GM13976 (cell line): ENCODE measurements around the gene VOPP1.

Source experiments
- DNase-seq: peaks from one replicate; pipeline ENCODE4 v3.0.0; 2012; ENCODE audit warnings: low spot score
- in situ Hi-C: fragments of 300-500 bp; cut with MboI; formaldehyde crosslinking; loops from one replicate; pipeline ENCODE4 v1.12.0; 2022; ENCODE audit warnings: low sequenced_read_pairs, mixed read lengths, inconsistent platforms; ENCODE audit not compliant: unreplicated experiment
- TF ChIP-seq, protein P1 (sequence below): IDR thresholded peaks from 2 replicates; pipeline ENCODE4 v1.5.1; 2012; ENCODE audit warnings: borderline replicate concordance, mild to moderate bottlenecking; ENCODE audit not compliant: insufficient read depth; ENCODE audit errors: extremely low read depth, missing control alignments, control extremely low read depth

The VOPP1 gene

DNA sequence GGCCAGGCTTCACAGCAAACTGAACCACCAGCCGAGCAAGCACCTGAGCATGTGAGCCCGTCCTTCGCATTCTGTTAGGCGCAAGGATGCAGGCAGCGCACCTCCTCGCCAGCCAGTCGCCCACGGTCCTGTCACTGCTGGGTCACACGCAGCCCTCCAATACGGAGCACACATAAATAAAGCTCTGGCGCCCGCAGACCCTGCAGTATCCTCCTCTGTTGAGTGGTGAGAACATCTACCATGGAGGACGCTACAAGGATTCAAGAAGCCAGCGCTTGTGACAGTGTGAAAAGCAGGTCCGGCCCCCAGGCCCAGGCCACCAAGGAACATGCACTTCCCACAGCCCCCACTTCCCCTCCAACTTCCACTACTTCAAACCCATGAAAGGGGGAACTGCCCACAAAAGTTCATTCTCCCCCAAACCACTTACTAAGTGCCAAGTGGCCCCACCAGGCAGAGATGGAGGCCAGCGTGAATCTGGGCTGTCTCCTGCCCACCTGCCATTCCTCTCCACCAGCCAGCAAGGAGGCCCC lies 34.8 kb downstream of the VOPP1 start:
- in situ Hi-C loops: loop anchor here (25.0 kb wide), 1 partner anchor 250 kb away; no protein-coding TSS in a partner anchor
- DNase-seq: no peak
- TF ChIP-seq, protein P1, sequence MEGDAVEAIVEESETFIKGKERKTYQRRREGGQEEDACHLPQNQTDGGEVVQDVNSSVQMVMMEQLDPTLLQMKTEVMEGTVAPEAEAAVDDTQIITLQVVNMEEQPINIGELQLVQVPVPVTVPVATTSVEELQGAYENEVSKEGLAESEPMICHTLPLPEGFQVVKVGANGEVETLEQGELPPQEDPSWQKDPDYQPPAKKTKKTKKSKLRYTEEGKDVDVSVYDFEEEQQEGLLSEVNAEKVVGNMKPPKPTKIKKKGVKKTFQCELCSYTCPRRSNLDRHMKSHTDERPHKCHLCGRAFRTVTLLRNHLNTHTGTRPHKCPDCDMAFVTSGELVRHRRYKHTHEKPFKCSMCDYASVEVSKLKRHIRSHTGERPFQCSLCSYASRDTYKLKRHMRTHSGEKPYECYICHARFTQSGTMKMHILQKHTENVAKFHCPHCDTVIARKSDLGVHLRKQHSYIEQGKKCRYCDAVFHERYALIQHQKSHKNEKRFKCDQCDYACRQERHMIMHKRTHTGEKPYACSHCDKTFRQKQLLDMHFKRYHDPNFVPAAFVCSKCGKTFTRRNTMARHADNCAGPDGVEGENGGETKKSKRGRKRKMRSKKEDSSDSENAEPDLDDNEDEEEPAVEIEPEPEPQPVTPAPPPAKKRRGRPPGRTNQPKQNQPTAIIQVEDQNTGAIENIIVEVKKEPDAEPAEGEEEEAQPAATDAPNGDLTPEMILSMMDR: no peak

DNA sequence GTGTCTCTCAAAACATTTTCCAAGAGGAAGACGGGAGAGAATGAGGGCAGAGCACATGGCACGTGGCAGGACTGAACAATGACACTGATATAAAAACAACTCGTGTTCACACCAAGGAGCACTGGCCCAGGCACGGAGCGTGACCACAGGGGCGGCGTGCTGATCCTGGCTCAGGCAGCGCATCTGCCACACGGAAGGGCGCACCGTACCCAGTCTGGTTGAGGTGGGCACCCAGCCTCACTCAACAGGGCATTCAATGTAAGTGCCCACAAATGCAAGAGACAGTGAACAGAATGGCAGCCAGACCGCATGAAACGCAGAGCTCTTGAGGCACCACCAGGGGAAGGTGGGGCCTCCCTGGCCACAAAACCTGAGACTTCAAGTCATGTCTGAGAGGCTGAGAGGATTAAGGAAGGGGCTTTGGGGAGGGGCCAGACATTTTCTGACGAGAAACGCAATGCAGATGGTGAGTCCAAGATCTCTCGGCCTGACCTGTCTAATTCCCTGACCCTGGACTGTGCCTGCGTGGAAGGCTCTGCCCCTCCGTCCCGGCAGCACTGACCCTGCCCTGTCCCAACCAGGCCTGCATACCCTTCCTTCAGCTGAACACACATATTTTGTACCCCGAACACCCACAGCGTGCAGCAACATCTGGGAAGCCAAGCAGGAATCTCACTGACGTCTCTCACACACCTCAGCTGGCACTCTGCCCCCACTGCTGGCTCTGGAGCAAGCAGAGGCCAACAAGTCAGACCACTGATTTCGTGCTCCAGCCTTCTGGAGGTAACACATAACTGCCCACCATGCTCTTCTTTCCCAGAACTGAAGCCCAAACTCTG lies 35.5 kb downstream of the VOPP1 start:
- TF ChIP-seq, protein P1: no peak
- in situ Hi-C loops: loop anchor here (25.0 kb wide), 1 partner anchor 250 kb away; no protein-coding TSS in a partner anchor
- no peak for DNase-seq

DNA sequence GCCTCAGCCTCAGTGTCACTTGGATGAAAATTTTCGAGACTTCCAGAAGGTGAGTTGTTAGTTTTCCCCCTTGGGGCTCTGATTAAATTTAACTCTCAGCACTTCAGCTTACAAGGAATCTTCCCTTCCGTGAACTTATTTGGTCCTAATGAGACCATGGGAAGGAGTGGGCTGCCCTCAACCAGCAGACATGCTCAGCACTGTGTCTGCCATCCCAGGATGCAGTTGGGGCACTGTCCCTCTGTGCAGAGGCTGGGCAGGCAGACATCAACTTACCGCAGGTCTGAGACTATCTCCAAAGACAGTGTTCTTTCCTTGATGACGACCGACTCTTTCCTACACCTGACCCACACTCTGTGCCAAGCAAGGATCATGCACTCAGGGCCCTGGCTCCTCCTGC lies 36.7 kb downstream of the VOPP1 start:
- in situ Hi-C loops: loop anchor here (25.0 kb wide), 1 partner anchor 248 kb away; no protein-coding TSS in a partner anchor
- TF ChIP-seq, protein P1: no peak
- DNase-seq: no peak

DNA sequence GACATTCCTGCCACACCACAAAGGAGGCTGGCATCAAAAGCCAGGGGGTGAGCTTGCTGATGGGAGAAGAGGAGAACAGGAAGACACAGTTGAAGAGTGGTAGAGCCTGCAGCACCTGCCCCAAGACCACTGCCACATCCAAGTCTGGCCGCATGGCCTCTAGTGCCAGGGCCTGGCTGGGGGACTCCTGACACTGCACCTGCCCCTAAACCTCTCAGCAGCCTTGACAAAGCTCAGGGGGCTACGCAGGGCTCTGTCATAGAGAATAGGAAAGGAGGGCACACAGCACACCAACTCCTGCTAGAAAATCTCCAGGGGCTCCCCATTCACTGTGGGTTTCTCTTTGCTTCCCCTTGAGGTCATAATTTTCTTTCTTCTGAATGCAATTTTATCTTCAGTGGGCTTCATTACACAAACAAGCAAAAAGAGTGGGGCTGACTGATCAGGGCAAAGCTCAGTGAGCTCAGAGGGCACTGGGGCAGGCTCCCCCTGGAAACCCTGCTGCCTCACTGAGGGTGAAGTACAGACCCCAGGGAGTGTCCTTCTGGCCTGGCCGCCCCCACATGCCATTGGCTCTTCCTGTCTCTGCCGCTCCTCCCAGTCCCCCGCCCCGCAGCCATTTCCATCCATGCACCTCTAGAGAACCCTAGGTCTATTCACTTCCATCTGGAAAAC lies 37.2 kb downstream of the VOPP1 start:
- in situ Hi-C loops: loop anchor here (25.0 kb wide), 1 partner anchor 248 kb away; no protein-coding TSS in a partner anchor
- TF ChIP-seq, protein P1: no peak
- peak; percentile 72 for DNase-seq

DNA sequence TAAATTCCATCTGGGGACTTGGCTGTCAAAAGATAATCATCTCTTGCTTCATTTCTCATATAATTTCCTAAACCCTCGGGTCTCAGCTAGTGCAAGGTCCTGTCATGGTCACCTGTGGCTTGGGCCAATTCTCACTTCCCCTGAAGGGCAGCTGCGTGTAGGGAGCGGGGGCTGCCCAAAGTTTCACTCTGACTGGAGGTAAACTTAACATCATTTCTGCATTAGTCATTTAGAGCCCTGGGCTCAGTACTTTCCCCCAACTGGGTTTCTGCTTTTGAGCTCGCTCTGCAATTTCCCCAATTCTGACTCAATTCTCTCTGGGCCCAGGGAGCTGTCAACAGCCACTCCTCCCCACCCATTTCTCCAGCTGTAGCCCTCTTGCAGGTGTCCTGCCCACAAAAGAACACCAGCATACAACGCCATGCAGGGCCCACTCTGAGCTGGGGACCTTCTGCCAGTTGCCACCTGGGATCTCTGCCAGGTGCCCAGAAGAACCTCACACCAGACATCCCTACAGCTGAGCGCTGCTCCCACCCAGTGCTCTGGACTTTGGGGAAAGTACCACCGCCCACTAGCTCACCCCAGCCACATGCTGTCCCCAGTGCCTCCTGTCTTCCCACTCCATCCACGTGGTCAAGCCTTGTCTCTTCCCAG lies 37.9 kb downstream of the VOPP1 start:
- in situ Hi-C loops: loop anchor here (25.0 kb wide), 1 partner anchor 247 kb away; no protein-coding TSS in a partner anchor
- peak; percentile 86 for DNase-seq
- TF ChIP-seq, protein P1: no peak

DNA sequence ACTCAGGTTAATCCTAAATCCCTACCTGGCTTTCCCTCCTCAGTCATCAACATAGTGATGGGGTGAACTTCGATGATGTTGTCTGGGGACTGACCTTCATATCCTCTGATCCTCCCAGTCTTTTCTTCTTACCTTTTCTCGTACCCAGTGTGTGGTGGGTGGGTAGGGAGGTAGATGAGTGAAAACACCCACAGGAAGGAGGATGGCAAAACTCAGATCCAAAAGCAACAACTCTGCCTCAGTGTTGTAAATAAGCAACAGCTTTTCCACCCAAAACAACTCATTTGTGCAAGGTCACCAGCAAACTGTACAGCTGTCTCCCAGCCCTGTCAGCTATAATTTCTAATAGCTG lies 38.6 kb downstream of the VOPP1 start:
- TF ChIP-seq, protein P1: no peak
- in situ Hi-C loops: loop anchor here (25.0 kb wide), 1 partner anchor 246 kb away; no protein-coding TSS in a partner anchor
- no peak for DNase-seq
